Sciatic nerve (tissue), 2 donors: ENCODE measurements around the gene CALML3. TPM values are rescaled to one million over a fixed set of nuclear protein-coding genes. Genes with fewer than 3 reads are reported as not detected.

ENCODE experiments used
- ATAC-seq: fragments of 200-7000 bp; cut with Tn5 transposase; one replicate; pipeline ENCODE4 v1.9.1; 2020; ENCODE audit warnings: mild to moderate bottlenecking, moderate library complexity
- DNase-seq: peaks from one replicate; pipeline ENCODE4 v3.0.0-alpha.2; 2020; ENCODE audit warnings: low spot score
- intact Hi-C: fragments of 100-400 bp; cut with DNase I; formaldehyde crosslinking; loops from one replicate; pipeline ENCODE4 v1.14.2; 2022
- total RNA-seq: library from RNA; stranded (reverse); fragmentation: NEBNext Ultra II Directional; extraction: Animal tissue kit (Norgen Biotek cat#: 25700); gene quantifications from one replicate; pipeline ENCODE4 v1.2.1, GENCODE V29; 2021
- donor health status: DM: no; HTN: no; CAD: no.
- donor health status: DM: no; HTN: no; CAD: no.

The CALML3 gene
- total RNA-seq, 1 donor from 2014 or later: not detected

DNA sequence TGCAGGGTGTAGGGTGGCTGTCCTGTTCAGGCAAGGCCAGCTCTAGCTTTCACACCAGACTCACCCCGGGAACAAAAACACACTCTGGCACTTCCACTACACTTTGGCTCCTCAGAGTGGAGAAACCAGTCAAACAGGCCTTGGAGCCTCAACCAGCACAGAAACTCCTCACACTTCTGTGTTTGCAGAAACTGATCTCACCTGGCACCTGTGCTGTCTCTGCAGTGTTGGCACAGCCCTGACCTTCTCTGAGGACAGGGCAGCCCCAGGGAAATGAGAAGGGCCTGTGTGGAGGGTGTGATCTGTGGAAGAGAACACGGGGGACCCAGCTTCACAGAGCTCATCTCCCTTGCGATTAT is 21.3 kb upstream of the CALML3 start:
- intact Hi-C loops: no loop called here
- no peak for ATAC-seq
- peak; percentile 21 for DNase-seq

DNA sequence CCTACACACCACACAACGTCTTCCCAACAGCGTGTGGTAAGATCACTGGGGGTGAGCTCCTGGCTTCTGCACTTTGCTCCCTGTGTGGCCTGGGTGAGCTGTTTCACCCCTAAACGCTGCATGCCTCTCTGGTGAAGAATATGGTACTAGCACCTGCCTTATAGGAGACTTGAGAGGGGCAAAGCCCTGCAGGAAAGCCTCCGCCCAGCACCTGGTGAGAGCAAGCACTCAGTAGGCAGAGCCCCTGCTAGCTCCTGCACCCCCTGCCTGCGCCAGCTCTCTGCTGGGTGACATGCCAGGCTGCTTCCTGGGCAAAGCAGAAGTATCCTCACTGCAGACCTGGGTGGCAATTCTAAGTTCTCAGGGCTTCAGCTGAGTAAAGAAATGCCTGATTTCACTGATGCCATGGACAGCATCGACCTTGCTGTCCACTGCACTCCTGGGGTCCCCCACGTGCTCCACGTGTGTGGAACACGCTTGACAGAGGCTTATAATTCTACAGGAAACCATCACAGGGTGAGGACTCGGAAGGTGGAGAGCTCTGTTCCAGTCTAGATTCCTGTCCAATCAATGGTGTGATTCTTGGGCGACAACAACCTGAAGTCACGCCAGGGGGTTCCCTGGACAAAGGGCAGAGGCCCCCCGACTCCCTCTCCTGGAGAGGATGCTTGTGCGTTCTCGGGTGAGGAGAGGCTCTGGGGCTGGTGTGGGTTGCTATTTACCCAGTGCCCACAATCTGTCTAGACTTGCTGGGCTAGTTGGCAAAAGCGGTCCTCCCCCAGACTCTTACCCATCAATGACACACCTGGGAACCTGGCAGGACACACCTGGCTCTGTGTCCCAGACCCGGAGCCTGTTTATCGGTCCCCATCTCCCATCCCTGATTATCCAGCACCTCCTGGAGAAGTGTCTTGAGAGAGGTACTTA is 20.4 kb upstream of the CALML3 start:
- DNase-seq (peak; percentile 42), ATAC-seq (no peak)
- intact Hi-C loops: no loop called here

DNA sequence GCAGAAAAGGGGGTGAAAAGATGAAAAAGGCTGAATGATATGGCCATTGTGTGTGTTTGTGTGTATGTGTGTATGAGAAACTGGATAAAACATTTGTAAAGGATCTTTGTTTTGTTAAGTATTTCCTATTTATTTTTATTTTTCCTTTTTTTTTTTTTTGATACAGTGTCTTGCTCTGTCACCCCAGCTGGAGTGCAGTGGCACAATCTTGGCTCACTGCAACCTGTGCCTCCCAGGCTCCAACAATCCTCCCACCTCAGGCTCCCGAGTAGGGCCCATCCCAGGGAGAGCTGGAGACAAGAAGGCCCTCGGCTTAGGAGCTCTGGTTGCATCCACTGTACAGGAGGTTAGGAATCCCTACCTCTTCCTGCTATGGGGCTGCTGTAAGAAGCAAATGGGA is 18.5 kb upstream of the CALML3 start:
- DNase-seq (peak; percentile 13), ATAC-seq (no peak)
- intact Hi-C loops: no loop called here

DNA sequence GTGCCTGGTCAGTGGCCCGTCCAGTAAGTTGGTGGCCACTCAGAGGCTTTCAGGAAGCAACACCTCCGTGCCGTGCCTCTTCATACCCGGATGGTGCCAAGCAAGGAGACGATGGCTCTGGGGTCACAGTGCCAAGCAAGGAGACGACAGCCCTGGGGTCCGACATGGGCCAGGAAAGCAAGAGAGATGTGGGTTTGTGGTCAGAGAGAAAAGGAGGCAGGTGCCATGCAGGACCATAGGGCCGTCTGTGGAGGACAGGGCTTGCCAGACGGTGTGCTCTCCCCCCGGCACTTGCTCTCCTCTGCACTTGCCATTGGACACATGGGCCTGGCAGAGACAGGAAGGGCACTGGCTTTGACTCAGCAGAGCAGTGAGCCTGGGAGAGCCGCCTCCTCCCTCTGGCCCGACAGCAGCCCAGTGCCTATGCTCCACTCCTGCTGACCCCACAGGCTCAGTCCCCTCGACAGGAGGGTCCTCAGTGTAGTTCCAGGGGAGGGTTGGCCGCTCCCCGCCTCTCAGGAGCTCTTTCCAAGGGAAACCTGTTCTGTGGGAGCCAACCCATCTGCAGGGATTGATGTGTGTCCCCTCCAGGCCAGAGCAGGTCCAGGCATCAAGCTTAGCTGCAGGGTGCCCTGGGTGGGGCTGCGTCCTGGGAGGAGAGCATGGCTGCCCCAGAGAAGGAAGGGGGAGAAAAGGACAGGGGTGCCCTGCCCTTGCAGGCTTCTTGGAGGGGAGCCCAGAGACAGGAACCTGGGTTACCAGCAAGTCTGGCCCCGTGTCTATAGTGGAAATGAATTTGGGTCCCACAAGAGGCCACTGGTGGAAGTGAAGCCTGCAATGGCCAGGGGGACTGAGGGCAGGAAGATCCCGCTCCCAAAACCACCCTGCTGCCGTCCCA is 17.8 kb upstream of the CALML3 start:
- peak; percentile 42 for DNase-seq
- ATAC-seq: no peak

DNA sequence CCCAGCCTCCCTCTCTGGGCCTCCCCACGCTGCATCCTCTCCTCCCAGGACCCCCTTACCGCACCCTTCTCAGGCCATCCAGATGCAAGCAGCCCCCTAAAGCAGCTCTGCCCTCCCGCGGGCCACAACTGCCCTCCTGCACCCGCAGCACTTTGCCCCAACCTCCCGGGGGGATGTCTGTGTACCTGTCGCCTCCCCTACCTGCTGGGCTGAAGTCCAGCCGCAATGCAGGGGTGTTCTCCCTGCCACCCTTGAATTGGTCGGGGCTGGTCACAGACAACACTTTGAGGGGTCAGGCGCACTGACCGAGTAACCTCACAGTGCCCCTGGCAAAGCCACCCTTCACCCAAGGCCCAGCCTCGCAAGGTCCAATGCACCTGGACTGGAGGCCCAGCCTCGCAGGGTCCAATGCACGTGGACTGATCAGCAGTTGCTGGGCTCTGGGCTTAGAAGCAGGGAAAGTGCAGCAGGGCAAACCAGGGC is 17.1 kb upstream of the CALML3 start:
- ATAC-seq (no peak), DNase-seq (peak; percentile 47)
- intact Hi-C loops: no loop called here

More for the DNA sequence above, 17.8 kb upstream of the CALML3 start:
- intact Hi-C loops: no loop called here

DNA sequence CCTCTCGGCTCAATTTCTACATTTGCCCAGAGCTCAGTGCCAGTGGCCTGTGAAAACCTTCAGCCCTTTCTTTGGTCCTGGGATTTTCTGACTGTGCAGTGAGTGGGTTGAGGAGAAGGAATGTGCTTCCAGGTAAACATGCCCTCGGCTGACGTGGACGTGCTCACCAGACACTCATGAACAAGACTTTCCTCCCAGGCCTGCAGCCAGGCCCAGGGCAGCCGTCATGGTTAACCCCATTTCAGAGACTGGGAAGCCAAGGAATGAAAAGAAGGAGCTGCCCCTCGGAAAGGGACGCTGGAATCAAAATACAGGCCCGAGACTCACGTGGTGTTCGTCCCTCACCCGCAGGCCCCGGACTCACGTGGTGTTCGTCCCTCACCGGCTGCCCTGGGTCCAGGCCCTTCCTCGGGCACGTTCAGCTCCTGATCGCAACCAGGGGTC is 16.6 kb upstream of the CALML3 start:
- intact Hi-C loops: no loop called here
- DNase-seq (peak; percentile 34), ATAC-seq (no peak)

DNA sequence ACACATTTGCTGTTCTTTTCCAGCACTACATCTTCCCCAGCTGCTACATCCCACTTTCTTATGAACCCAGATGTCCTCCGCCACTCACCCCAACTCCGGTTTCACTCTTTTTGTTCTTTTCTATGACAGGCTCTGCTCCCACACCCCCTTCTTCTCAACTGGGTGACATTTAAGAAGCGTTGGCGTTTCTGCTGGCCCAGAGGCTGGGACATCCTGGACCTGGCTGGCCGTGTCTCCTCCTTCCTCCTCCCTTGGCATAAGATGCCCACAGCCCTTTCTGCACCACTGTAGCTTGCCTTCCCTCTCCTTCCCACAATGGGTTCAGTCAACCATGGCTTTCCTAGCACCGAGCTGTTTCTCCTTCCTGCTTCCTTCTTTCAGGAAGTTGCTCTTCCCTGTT is 16.0 kb upstream of the CALML3 start:
- no peak for DNase-seq
- intact Hi-C loops: no loop called here
- no peak for ATAC-seq

DNA sequence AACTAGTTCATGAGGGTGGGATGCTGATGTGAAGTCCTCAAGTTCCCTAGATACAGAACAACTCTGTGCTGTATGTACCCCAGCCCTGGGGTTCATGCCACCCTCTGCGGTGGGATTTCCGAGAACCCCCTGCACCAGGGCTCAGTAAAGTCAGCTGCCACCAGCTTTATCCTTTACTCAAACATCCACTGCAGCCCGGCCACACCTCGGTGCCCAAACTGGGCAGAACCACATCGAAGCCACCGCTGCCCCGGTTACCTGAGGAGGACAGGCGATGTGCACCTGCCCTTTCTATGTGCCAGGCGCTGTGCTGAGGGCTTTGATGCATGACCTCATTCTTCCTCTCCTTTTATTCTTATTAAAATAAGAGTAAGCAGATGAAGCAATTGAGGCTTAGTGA is 15.5 kb upstream of the CALML3 start:
- intact Hi-C loops: no loop called here
- no peak for DNase-seq
- ATAC-seq: no peak

DNA sequence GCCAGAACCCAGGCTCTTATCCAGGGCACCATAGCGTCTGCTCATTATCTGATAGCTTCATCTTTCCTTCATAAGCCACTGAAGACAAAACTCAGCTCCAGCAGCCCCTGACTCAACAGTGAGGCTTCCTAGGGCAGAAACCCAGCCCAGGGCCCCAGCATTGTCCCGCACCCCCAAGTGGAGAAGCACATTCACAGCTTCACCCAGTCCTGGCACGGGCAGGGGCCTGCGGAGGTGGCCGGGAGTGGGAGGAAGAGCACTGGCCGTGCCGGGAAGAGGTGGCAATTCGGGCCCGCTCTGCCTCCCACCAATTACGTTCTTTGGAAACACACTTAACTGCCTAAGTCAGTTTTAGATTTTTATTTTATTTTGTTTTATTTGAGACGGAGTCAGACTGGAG is 15.1 kb upstream of the CALML3 start:
- intact Hi-C loops: no loop called here
- ATAC-seq: no peak
- DNase-seq: no peak

DNA sequence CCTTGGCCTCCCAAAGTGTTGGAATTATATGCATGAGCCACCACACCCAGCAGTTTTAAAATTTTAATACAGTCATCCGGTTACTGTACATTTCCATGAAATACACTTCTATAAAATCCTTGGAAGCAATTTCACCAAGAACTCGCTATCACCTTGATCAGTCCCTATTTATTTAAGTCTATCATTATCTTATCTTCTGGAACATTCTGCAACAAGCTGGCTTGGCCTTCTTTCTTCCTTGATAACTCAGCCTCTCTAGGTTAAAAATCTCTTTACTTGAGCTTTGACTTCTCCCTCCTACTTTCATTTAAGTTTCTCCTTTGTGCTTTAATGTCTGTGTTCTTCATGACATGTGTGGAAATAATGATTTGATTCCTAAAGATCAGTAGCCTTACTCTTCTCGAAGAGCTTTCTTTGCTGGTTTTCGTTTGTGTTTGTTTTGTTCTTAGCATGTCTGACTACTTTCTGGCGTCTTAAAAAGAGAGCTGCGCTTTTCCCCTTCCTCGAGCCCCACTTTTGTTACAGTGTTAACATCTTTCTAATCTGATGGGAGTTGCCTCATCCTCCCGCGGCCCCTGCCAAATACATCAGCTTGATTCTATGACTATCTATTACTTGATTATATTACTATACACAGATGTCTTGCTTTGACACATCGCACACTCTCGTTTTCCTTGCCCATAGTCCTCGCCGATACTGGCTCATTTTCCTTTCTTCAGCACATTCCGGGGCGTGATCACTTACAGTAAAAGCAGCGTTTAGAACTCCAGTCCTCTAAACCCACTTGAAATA is 14.3 kb upstream of the CALML3 start:
- intact Hi-C loops: no loop called here
- ATAC-seq (peak; percentile 43), DNase-seq (no peak)

DNA sequence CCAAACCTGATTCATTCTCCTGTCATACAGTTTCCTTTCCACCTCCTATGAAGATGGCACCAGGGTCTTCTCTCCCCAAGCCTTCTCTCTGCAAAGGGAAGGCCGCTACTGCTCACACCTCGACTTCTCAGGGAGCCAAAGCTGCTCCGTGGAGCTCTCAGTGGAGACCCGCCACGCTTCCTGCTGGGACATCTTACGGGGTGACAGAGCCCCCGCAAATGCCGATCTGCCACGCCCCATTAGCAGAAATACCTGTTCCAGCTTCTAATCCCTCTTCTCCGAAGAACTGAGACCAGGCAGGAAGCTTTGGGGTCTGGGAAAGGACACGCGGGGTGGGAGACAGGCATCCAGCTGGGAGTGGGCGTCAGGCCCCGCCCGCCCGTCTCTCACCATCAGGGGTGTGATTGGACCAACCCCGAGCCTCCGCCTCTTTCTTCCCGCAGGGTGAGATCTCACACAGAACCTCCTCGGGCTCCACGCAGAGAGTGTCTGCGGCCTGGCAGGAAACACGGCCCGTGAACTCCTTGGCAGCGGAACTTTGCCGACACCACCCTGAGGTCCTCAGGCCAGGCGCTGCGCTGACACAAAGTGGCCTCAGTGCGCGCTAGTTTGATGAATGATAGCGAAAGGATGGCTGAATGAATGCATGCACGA is 13.4 kb upstream of the CALML3 start:
- no peak for DNase-seq
- no peak for ATAC-seq
- intact Hi-C loops: no loop called here

DNA sequence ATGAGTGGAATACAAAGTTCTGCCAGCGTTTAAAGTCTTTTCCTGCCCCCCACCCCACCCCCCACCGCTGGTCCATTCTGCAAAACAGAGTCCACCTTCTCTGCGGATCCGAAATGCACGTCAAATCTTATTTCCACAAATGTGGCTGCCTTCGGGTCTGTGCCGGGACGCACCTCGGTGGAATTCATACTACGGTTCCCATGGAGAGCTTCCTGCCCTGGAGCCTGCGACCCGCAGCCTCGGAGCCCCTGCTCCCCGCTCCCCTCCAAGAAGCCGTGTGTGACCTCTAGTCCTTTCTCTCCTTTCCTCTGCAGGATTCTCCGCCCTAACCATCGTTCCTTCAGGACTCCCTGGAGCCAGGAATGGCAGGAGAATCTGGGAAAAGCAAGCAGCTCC is 12.9 kb upstream of the CALML3 start:
- ATAC-seq (no peak), DNase-seq (no peak)
- intact Hi-C loops: no loop called here

DNA sequence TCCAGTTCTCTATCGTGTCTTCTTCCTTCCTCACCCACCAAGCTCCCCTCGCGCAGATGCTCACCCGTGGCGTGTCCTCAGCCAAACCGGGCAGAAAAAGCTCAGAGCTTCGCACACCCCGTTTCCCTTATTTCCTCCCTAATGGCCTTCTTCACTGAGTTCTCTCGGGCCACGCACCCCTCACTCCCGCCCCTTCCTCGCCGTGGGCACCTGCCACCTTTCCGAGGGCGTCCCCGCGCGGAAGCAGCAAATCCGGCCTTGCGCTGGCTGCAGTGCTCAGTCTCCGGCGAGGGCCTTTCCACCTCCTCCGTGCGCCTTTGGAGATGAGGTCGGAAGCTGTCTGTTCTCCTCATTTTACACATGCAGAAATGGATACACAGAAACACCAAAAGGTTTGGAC is 12.4 kb upstream of the CALML3 start:
- no peak for DNase-seq
- ATAC-seq: no peak
- intact Hi-C loops: no loop called here

DNA sequence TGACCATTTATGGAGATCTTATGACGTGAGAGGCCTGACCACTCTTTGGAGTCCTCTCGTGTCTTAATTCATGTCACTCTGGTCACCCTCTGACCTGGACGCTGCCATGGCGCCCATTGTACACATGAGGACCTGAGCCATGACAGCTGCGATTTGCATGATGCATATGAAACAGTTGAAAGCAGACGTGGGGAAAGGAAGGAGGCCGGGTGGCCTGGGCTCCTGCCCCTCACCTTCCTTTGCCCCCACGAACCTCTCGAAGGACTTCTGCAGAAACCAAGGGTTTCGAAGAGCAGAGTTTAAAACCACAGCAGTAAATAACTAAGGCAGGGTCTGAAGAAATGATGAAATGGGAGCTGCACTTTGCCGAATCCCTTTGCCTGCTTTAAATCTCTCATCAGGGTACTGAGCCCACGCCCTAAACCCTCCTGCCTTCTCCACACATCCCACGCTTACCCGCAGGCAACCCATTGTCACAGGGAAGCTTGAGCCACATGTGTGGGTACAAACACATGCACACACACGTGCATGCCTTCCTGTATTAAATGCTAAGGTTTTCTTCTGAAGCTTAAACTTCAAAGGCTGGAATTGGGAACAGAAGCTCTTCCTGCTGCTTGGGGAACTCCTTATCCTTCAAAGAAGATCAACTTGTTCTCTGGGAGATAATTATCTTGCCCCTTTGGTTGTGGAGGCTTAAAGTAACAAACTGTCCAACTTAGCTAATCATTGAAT is 11.7 kb upstream of the CALML3 start:
- intact Hi-C loops: no loop called here
- ATAC-seq (no peak), DNase-seq (no peak)

DNA sequence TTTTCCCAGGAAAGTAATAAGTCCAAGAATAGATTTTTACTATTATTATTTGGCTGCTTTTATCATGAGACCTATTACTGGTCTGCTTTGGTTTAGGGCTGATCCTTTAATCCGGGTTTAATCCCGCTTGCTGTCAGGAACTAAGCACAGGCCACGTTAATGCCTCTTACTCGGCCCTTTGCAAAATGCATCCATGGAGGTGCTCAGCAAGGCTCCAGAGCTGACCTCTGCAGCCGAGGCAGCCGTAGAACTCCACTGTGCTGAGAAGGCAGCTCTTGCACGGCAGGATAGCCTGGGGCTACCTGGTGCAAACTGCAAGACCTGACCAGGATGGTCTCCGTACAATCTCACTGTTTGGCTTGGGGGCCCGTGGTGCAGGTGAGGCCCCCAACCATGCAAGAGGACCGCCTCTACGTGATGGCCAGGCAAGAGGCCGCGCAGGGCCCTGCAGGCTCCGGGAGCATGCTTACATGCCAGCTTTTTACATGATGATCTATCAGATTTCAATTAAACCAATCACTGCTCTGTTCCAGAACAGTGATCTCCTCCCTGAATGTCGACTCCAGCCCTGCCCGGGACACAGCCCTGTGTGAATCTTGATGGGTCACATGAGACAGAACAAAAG is 10.4 kb upstream of the CALML3 start:
- no peak for ATAC-seq
- intact Hi-C loops: no loop called here
- DNase-seq: no peak

DNA sequence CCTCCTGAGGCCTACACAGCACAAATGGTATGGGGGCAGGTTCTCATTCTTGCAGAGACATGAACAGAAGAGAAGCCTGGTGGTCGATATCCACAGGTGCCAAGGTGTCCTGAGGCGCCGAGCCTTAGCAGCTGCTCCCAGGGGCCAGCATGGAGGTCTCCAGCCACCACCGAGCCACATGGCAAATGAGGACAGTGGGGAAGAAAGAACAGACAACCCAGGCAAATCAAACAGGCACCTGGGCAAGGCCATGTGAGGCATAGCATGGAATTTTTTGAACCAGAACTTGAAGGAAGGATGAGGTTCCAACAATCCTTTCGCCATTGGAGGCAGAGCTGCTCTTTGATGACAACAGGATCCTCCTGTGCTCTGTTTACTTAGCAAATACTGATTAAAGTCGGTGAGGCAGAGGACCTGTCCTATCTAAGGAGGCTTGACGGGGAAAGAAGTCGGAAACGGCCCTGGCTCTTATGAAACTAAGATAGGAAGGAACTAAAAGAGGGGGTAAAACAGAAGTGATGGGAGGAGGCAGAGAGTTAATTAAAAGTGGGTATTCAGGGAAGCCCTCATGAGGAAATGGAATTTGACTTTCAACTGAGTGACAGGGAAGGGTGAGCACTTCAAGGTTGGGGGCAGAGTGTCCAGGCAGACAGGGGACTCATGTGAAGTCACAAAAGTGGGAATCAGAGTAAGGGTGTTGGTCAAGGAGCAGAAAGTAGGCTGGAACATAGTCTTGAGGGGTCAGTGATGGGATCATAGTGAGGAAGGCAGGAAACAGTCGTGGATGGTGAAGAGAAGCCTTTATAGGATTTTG is 8.6 kb upstream of the CALML3 start:
- intact Hi-C loops: no loop called here
- no peak for DNase-seq
- ATAC-seq: no peak

DNA sequence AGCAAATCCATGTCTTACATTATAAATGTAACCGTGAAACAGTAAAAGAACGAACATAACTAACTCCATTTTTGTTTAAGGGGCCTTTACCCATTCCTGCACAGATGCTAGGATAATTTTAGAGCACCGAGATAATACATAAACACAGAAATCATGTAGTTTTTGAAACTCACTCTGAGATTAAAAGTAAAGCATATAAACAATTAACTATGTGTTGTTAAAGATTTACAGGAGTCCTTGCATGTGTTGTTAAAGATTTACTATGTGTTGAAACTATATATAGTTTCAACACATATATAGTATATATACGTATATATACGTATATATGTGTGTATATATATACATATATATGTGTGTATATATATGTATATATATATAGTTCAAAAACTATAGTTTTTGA is 7.2 kb upstream of the CALML3 start:
- no peak for ATAC-seq
- DNase-seq: no peak
- intact Hi-C loops: no loop called here
